ENCODE results near the gene CAST.
A peak's percentile ranks its signal among the peaks of the same experiment; 100 is the strongest.

The CAST gene

GRCh38 chr5:96648593-96648992, 13.6 kb upstream of the CAST start:
- no peak for DNase-seq

DNA sequence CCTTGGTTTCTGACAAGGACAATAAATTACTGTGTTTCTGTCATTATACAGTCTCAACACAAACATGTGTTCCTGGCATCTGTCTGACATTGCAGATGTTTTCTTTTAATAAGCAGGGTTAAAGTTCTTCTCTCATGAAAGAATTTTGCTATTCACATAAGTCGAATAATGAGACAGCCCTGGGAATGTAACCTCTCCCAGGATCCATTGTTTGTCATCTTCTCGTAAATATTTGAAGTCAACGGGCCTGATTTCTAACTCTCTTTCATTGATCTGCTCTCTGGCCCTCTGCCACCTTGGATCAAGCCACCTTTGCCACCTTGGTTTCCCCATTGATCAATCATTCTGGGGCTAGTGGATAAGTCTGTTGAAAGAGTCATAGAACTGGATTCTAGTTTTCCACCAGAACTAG, 12.9 kb upstream of the CAST start:
- DNase-seq: no peak

- no peak for DNase-seq
Measured at GRCh38 chr5:96649681-96650540, 12.3 kb upstream of the CAST start.

DNA sequence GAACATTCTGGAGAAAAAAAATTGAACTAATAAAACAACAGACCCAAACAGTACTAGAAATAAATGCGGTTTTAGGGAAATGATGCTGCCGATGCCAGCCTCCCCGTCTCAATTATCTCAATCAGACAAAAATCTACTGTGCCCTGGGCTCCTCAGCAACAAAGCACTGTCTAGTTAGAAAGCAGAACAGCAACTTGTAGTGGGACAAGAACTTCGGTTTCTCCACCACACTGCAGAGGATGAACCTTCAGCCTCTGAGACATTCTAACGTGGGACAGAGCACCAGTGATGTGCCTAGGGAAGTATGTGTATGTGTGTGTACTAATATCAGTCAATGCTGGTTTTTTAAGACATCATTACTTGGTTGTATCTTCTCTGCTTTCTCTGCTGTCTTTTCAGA, 11.1 kb upstream of the CAST start:
- no peak for DNase-seq

- peak; percentile 17 for DNase-seq
Measured at GRCh38 chr5:96651948-96652753, 10.0 kb upstream of the CAST start.

GRCh38 chr5:96652769-96653454, 9.3 kb upstream of the CAST start:
- DNase-seq: no peak

GRCh38 chr5:96654209-96654608, 8.0 kb upstream of the CAST start:
- DNase-seq: no peak

GRCh38 chr5:96655085-96655484, 7.1 kb upstream of the CAST start:
- no peak for DNase-seq

DNA sequence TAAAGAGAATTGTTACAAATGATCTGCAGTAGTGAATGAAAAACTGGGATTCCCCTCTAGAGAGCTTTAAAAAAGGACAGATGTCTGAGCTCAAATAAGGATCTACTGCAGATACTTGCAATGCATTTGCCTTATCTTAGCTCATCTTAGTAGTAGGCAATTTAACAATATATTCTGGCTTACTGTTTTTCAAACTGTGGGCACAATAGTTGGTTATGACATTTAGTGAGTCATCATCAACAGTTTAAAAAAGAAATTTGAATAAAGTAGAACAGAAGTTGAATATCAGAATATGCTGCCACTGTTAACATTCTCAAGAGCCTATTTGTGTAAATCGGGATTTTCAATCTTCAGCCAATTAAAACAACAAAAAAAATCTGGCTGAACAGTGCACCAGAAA, 6.7 kb upstream of the CAST start:
- DNase-seq: no peak

GRCh38 chr5:96657068-96657467, 5.1 kb upstream of the CAST start:
- DNase-seq: peak; percentile 66

GRCh38 chr5:96658272-96658671, 3.9 kb upstream of the CAST start:
- DNase-seq: no peak

- DNase-seq: no peak
Measured at GRCh38 chr5:96659170-96659569, 3.0 kb upstream of the CAST start.

- DNase-seq: peak; percentile 42
Measured at GRCh38 chr5:96660971-96661854, 963 bp upstream of the CAST start.

DNA sequence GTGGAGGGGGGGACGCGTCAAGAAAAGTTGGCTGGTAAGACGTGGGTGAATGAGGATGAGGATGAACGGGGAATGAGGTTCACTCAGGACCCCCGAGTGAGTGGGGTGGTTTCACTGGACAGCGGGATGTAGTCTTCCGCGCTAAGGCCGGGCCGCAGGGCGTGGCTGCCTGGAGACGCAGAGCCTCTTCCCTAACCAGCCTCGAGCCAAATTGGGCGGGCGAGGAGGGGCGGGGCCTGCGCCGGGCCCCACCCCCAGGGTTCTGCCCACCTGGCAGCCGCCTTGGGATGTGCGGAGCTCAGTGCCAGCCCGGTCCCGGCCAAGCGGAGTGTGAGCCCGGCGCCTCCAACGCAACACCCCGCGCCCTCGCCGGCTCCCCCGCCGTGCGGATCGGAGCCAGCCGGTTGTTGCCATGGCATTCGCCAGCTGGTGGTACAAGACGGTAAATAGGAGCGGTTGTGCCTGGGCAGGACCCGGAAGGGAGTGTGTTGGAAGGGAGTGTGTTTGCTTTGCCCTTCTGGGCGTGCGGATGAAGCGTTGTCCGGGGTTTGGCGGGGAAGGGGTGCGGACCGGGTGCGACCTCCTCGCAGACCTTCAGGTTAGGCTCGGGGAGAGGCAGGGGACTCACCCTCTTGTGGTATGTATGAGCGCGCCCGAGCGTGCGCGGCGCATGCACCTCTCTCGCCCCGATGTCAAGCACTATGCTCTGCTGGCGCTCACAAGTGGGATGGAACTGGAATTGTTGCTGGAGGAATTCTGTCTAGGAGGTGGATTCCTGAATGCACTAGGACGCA, 746 bp downstream of the CAST start:
- peak; percentile 88 for DNase-seq

- no peak for DNase-seq
Measured at GRCh38 chr5:96663608-96664007, 1.4 kb downstream of the CAST start.

- DNase-seq: no peak
Measured at GRCh38 chr5:96664669-96665068, 2.5 kb downstream of the CAST start.

DNA sequence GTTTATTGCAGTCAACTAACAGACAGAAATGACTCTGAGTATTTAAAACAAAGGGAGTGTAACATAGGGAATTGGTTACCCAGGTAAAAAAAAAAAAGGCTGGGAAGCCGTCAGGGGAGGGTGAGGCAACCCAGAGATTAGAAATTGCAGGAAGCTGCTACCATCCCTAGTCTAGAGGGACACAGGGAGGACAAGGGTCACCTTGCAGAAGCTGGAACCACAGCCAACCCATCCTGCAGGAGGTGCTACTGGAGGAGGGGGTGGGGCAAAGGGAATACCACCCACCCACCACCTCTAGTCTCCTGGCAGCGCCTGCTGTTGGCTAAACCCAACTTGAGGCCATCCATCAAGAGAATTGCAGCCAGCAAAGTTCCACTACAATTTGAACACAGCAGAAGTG, 6.5 kb downstream of the CAST start:
- no peak for DNase-seq

DNA sequence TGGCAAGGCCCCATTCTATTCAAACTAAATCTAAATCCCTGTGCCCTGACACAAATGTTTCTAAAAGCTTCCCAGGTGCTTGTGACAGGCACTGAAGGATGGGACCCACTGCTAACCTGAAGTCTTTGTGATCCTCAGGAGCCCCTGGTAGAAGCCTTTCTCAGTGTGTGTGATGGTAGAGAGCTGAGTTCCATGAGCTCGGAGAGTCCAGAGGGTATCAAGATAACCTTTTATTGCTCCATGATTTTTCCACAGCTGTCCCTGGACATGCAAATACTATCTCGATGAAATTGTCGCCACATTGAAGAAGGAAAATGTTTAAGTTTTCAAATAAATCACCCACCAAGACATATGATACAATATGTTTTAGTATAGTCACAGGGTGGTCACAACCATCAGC, 7.7 kb downstream of the CAST start:
- no peak for DNase-seq

- DNase-seq: no peak
Measured at GRCh38 chr5:96671441-96671840, 9.3 kb downstream of the CAST start.

DNA sequence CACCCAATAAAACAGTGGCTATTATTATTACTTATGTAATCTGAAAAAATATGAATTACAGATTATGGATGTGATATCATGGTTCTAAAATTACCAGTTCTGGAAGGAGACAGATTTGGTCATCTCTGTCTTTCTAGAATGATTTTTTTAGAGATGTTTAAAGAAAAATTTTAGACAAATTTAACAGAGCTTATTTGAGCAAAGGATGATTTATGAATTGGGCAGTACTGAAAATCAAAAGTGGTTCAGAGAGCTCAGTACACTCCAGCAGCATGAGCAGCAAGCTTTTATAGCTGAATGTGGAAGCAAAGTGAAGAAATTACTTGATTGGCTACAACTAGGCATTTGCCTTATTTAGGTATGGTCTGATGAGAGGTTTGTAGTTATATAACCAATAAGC, 11.0 kb downstream of the CAST start:
- DNase-seq: no peak

GRCh38 chr5:96675882-96676281, 13.7 kb downstream of the CAST start:
- no peak for DNase-seq

DNA sequence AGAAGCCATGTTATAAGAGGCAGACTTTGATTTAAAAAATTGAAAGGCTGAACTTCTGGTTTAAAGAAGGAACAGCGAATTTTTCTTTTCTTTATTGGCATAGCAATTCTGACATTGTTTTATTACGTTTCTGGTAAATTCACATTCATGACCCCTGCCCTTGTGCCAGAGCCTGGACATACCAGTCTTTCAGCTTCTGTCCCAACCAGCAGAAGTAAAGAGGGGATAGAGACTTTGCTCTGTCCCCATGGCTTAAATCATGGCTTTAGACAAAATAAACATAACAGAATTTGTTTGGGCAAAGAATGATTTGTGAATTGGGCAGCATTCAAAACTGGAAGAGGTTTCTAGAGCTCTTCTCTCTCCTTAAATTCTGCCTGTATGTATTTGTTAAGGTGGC, 15.3 kb downstream of the CAST start:
- DNase-seq: no peak

Measured in activated CD4-positive, alpha-beta T cell treated with anti-CD3 and anti-CD28 coated beads for 48 hours (primary cell).